PC-9 (cell line): Measurements from ENCODE around the gene FARS2. TPM values are rescaled to one million over a fixed set of nuclear protein-coding genes. Genes with fewer than 3 reads are reported as not detected.

Experiments used
- BruUV-seq: library from RNA; stranded (reverse); fragments of 400-500 nt; replicated peaks from 2 replicates; lab custom pipeline; 2021; lab: Mats Ljungman, UMichigan
- CTCF ChIA-PET: fragments of 300-600 bp; sonication (Branson Sonifier 250); formaldehyde crosslinking; loops from one replicate; lab custom pipeline; 2022; ENCODE audit warnings: antibody characterized with exemption; lab: Charles Lee
- POLR2A ChIA-PET: fragments of 300-600 bp; sonication (Branson Sonifier 250); formaldehyde crosslinking; loops from one replicate; lab custom pipeline; 2022; ENCODE audit warnings: antibody characterized with exemption; ENCODE audit not compliant: unreplicated experiment; lab: Charles Lee
- DNase-seq, 2 experiments: peaks; one replicate each; pipeline versions ENCODE4 v3.0.0 to v3.0.0-alpha.2; 2015 to 2022; ENCODE audit warnings: mixed read lengths in 1 of 2
- H2AFZ ChIP-seq: fragments of 200-600 bp; sonication (generic); 2 replicates; pipeline ENCODE4 v1.8.1; 2017; ENCODE audit warnings: antibody characterized with exemption
- H3F3A ChIP-seq: fragments of 200-600 bp; sonication (generic); 2 replicates; pipeline ENCODE4 v1.8.1; 2017; ENCODE audit warnings: antibody characterized with exemption, mild to moderate bottlenecking, low read depth; ENCODE audit not compliant: insufficient read depth
- H3K27ac ChIP-seq: fragments of 200-600 bp; sonication (generic); 2 replicates; pipeline ENCODE4 v1.6.1; 2016; ENCODE audit warnings: mixed run types
- H3K27me3 ChIP-seq: fragments of 200-600 bp; sonication (generic); 2 replicates; pipeline ENCODE4 v1.6.1; 2016; ENCODE audit warnings: low read depth, mixed run types; ENCODE audit not compliant: insufficient read depth
- H3K36me3 ChIP-seq: fragments of 200-600 bp; sonication (generic); 2 replicates; pipeline ENCODE4 v1.6.1; 2016; ENCODE audit warnings: low read depth, mixed run types
- H3K4me1 ChIP-seq: fragments of 200-600 bp; sonication (generic); replicated peaks from 2 replicates; pipeline ENCODE4 v1.6.1; 2016; ENCODE audit warnings: mixed run types; ENCODE audit not compliant: insufficient read depth
- H3K4me2 ChIP-seq: fragments of 200-600 bp; sonication (generic); 2 replicates; pipeline ENCODE4 v1.6.1; 2017; ENCODE audit warnings: mixed run types
- H3K4me3 ChIP-seq: fragments of 200-600 bp; sonication (generic); 2 replicates; pipeline ENCODE4 v1.6.1; 2016; ENCODE audit warnings: mixed run types
- H3K79me2 ChIP-seq: fragments of 200-600 bp; sonication (generic); 2 replicates; pipeline ENCODE4 v1.6.1; 2017; ENCODE audit warnings: low read depth, mixed run types
- H3K9me2 ChIP-seq: fragments of 200-600 bp; sonication (generic); 2 replicates; pipeline ENCODE4 v1.8.1; 2017; ENCODE audit warnings: mild to moderate bottlenecking; ENCODE audit not compliant: insufficient read depth
- H3K9me3 ChIP-seq: fragments of 200-600 bp; sonication (generic); 2 replicates; pipeline ENCODE4 v1.8.1; 2016; ENCODE audit warnings: low read depth; ENCODE audit not compliant: insufficient read depth
- H4K20me1 ChIP-seq: fragments of 200-600 bp; sonication (generic); 2 replicates; pipeline ENCODE4 v1.8.1; 2017; ENCODE audit not compliant: insufficient read depth
- EZH2 ChIP-seq: fragments of 200-600 bp; sonication (generic); IDR thresholded peaks from 2 replicates; pipeline ENCODE4 v1.8.0; 2017; ENCODE audit warnings: antibody characterized with exemption, low read depth
- intact Hi-C: fragments of 100-400 bp; cut with micrococcal nuclease; formaldehyde crosslinking; loops from one replicate; pipeline ENCODE4 v1.10.0; 2022; ENCODE audit not compliant: unreplicated experiment
- total RNA-seq: library from RNA; stranded (reverse); gene quantifications from 2 replicates; pipeline ENCODE4 v1.2.3, GENCODE V29; 2021
- TF ChIP-seq, protein P1 (sequence below): fragments of 200-600 bp; sonication (generic); conservative IDR thresholded peaks from 2 replicates; pipeline ENCODE4 v1.6.1; 2017; ENCODE audit warnings: mixed run types, antibody characterized with exemption, mild to moderate bottlenecking, moderate library complexity

Gene FARS2
- total RNA-seq, 1 experiment from 2014 or later, result 26.7 TPM

DNA sequence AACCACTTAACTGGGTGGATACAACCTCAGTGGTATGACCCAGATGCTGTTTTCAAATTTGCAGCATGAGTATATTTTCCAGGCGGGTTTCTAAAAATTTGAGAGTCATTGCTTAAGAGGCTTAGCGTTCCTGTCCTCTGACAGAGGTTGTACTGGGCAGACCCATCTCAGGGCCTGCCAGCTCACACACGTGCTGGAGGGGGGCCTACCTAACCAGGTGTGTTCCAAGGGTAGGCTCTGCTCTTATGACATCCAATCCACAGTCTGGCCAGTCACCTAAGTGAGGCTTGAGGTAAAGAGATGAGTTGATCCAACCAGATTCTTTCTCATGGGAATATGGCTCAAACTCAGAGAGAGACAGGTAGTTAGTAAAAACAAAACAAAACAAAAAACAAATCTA, 1.9 kb upstream of the FARS2 start:
- intact Hi-C loops, result no loop called here
- peak overlapping the region; percentile 88 for H3K27ac ChIP-seq
- POLR2A ChIA-PET, result interaction anchor here (0.6 kb wide), 1 partner anchor 167 kb away, joined by 6 read pairs; no protein-coding TSS in a partner anchor
- H3K79me2 ChIP-seq, result peaks cover 37% of the 10 kb centered on the region
- H2AFZ ChIP-seq, result no peak overlapping the region; the same call in 1 of the 2 replicates
- H3K4me3 ChIP-seq, result peak overlapping the region; percentile 82
- CTCF ChIA-PET, result interaction anchor here (1.1 kb wide), 1 partner anchor 116 kb away, joined by 4 read pairs; no protein-coding TSS in a partner anchor
- no peak for TF ChIP-seq EZH2
- TF ChIP-seq, protein P1, sequence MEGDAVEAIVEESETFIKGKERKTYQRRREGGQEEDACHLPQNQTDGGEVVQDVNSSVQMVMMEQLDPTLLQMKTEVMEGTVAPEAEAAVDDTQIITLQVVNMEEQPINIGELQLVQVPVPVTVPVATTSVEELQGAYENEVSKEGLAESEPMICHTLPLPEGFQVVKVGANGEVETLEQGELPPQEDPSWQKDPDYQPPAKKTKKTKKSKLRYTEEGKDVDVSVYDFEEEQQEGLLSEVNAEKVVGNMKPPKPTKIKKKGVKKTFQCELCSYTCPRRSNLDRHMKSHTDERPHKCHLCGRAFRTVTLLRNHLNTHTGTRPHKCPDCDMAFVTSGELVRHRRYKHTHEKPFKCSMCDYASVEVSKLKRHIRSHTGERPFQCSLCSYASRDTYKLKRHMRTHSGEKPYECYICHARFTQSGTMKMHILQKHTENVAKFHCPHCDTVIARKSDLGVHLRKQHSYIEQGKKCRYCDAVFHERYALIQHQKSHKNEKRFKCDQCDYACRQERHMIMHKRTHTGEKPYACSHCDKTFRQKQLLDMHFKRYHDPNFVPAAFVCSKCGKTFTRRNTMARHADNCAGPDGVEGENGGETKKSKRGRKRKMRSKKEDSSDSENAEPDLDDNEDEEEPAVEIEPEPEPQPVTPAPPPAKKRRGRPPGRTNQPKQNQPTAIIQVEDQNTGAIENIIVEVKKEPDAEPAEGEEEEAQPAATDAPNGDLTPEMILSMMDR, result no peak
- H3F3A ChIP-seq, result no peaks in the 10 kb centered on the region; the same call in 1 of the 2 replicates
- no peaks in the 10 kb centered on the region for H4K20me1 ChIP-seq
- no peaks in the 10 kb centered on the region for H3K27me3 ChIP-seq
- DNase-seq, result no peak
- H3K4me1 ChIP-seq, result peaks cover 18% of the 10 kb centered on the region; the same call in 1 of the 2 replicates
- TSS peak; percentile 58 for BruUV-seq
- peak overlapping the region; percentile 94 for H3K4me2 ChIP-seq
- no peaks in the 10 kb centered on the region for H3K36me3 ChIP-seq
- H3K9me2 ChIP-seq, result no peaks in the 10 kb centered on the region
- H3K9me3 ChIP-seq, result no peaks in the 10 kb centered on the region

DNA sequence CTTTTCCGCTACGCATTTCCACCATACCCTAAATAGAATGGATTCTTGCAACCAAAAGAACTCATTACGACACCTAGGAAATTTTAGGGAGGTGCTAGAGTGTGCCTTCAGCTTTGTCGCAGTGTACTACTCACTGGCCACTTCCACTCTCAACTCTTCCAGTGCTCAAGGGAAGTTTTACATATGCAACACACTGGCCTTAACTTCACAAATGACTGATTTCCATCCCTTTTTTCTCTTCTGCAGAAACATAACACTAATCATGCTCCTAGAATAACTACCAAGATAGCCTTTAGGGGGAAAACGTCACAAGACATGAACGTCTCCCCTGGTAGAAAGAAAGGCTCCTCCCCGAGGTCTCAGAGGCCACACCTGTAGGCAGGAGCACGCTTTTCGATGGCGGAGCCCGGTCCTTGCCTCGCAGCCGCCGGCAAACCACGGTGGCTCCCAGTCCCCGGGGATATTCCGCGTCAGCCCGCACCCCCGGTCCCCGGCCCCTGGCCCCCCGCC, 1.1 kb upstream of the FARS2 start:
- H3K4me3 ChIP-seq, result peak overlapping the region; percentile 82
- DNase-seq, result peak; percentile 66 to 75
- ChIA-PET CTCF (interaction anchor here (1.1 kb wide), 1 partner anchor 117 kb away, joined by 4 read pairs; no protein-coding TSS in a partner anchor), POLR2A (interaction anchor here (0.6 kb wide), 2 partner anchors 107 to 168 kb away, joined by 6 read pairs; no protein-coding TSS in a partner anchor)
- H3F3A ChIP-seq, result no peaks in the 10 kb centered on the region; the same call in 1 of the 2 replicates
- H3K4me1 ChIP-seq, result peaks cover 18% of the 10 kb centered on the region; the same call in 1 of the 2 replicates
- H3K9me2 ChIP-seq, result no peaks in the 10 kb centered on the region
- H3K9me3 ChIP-seq, result no peaks in the 10 kb centered on the region
- H2AFZ ChIP-seq, result peak overlapping the region; percentile 98
- H3K4me2 ChIP-seq, result peak overlapping the region; percentile 94
- peaks cover 37% of the 10 kb centered on the region for H3K79me2 ChIP-seq
- H3K27me3 ChIP-seq, result no peaks in the 10 kb centered on the region
- BruUV-seq, result no TSS peak
- no peaks in the 10 kb centered on the region for H3K36me3 ChIP-seq
- intact Hi-C loops, result loop anchor here (5.0 kb wide), 3 partner anchors 103 to 302 kb away; no protein-coding TSS in a partner anchor
- H4K20me1 ChIP-seq, result no peaks in the 10 kb centered on the region
- H3K27ac ChIP-seq, result peak overlapping the region; percentile 88
- no peak for TF ChIP-seq EZH2
- TF ChIP-seq, protein P1, result no peak

DNA sequence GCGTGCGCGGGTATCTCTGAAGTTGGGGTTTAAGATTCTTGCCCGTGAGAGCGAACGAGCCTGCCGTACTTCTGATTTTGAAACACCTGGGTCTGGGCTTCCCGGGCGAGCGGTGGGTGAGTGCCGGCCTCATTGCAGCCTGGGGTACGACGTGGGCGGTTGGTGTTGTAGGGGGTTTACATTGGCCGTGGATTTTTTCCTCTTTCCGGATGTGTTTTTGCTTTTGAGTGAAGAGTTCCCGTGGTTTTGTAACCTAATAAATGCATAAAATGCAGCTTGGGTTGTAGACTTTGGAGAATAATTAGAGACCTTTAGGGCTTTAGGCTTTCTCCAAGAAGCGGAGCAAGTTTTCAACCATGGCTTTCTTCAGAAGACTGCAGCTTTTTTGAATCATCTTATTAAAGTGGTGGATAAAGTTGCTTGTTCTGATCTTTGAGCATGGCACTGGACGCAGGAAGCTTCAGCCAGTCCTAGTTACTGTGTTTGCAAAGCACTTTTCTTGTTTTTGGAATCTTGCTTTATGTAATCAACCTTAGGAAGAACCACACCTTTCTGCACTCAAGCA, 314 bp downstream of the FARS2 start:
- Histone ChIP-seq H3K9me2 (no peaks in the 10 kb centered on the region), H3K36me3 (no peaks in the 10 kb centered on the region), H3K4me2 (peak overlapping the region; percentile 84), H4K20me1 (no peaks in the 10 kb centered on the region), H2AFZ (peak overlapping the region; percentile 98), H3K27ac (peak overlapping the region; percentile 88), H3K79me2 (peaks cover 37% of the 10 kb centered on the region), H3K4me3 (peak overlapping the region; percentile 82), H3F3A (no peaks in the 10 kb centered on the region; the same call in 1 of the 2 replicates), H3K9me3 (no peaks in the 10 kb centered on the region), H3K27me3 (no peaks in the 10 kb centered on the region), H3K4me1 (peaks cover 18% of the 10 kb centered on the region; the same call in 1 of the 2 replicates)
- TF ChIP-seq, protein P1, result no peak
- TF ChIP-seq EZH2, result no peak
- ChIA-PET POLR2A (interaction anchor here (0.7 kb wide), 1 partner anchor 1614 kb away, joined by 3 read pairs; no protein-coding TSS in a partner anchor), CTCF (interaction anchor here (0.5 kb wide), 1 partner anchor 117 kb away, joined by 4 read pairs; no protein-coding TSS in a partner anchor)
- TSS peak; percentile 58 for BruUV-seq
- no peak for DNase-seq
- intact Hi-C loops, result loop anchor here (5.0 kb wide), 3 partner anchors 104 to 301 kb away; no protein-coding TSS in a partner anchor
